T-helper 1 cell treated with Interleukin-12 subunit alpha and Interleukin-12 subunit beta and Interleukin-4 antibody, amounts not matched to agents 30 μg/mL and 1 μg/mL, for 36 hours (primary cell): ENCODE data around the gene CXCL9.
"Not testable (repeated sequence)": the region's sequence is repeated elsewhere in the genome, so short reads cannot be mapped to it uniquely, and the experiment has no call there.

Experiments used
- H3K27ac Mint-ChIP-seq: one replicate; pipeline ENCODE4 v1.8.0; 2021; ENCODE audit warnings: mild to moderate bottlenecking, mixed read lengths
- H3K27me3 Mint-ChIP-seq: one replicate; pipeline ENCODE4 v1.8.0; 2021; ENCODE audit warnings: low read depth, mixed read lengths
- H3K36me3 Mint-ChIP-seq: one replicate; pipeline ENCODE4 v1.8.0; 2021; ENCODE audit warnings: low read depth, mixed read lengths
- H3K4me1 Mint-ChIP-seq: one replicate; pipeline ENCODE4 v1.8.0; 2021; ENCODE audit warnings: low read depth, mixed read lengths
- H3K4me3 Mint-ChIP-seq: one replicate; pipeline ENCODE4 v1.8.0; 2021; ENCODE audit warnings: mild to moderate bottlenecking, moderate library complexity, mixed read lengths
- H3K9me3 Mint-ChIP-seq: one replicate; pipeline ENCODE4 v1.8.0; 2021; ENCODE audit warnings: mixed read lengths

CXCL9 gene

GRCh38 chr4:76007089-76007862, at the start of gene CXCL9:
Gene CXCL9, minus strand, starts transcription at chr4:76007509. Its CDS starts 60 bp downstream, at chr4:76007449.
- H3K4me3 Mint-ChIP-seq: no peak within 1 kb of the TSS
- H3K4me1 Mint-ChIP-seq: peaks cover 15% of the 10 kb centered on the region
- H3K9me3 Mint-ChIP-seq: no peaks in the 10 kb centered on the region
- H3K36me3 Mint-ChIP-seq: no peaks in the 10 kb centered on the region
- H3K27ac Mint-ChIP-seq: no peak within 1 kb of the TSS
- H3K27me3 Mint-ChIP-seq: no peaks in the 10 kb centered on the region

- H3K4me1 Mint-ChIP-seq: peaks cover 45% of the 10 kb centered on the region
- peak overlapping the region; percentile 39 for H3K27ac Mint-ChIP-seq
- H3K27me3 Mint-ChIP-seq: no peaks in the 10 kb centered on the region
- no peaks in the 10 kb centered on the region for H3K9me3 Mint-ChIP-seq
- peak overlapping the region; percentile 25 for H3K4me3 Mint-ChIP-seq
- H3K36me3 Mint-ChIP-seq: no peaks in the 10 kb centered on the region
Observed at GRCh38 chr4:76055421-76055820, 48.1 kb upstream of the CXCL9 start.

GRCh38 chr4:76055016-76055415, 47.7 kb upstream of the CXCL9 start:
- peak overlapping the region; percentile 39 for H3K27ac Mint-ChIP-seq
- peak overlapping the region; percentile 25 for H3K4me3 Mint-ChIP-seq
- H3K9me3 Mint-ChIP-seq: no peaks in the 10 kb centered on the region
- no peaks in the 10 kb centered on the region for H3K36me3 Mint-ChIP-seq
- peaks cover 42% of the 10 kb centered on the region for H3K4me1 Mint-ChIP-seq
- H3K27me3 Mint-ChIP-seq: no peaks in the 10 kb centered on the region

GRCh38 chr4:76053730-76054129, 46.4 kb upstream of the CXCL9 start:
- no peak overlapping the region for H3K4me3 Mint-ChIP-seq

GRCh38 chr4:76050560-76051050, 43.3 kb upstream of the CXCL9 start:
- H3K27me3 Mint-ChIP-seq, H3K9me3 Mint-ChIP-seq, H3K36me3 Mint-ChIP-seq, H3K4me3 Mint-ChIP-seq, H3K27ac Mint-ChIP-seq: not testable (repeated sequence)
- H3K4me1 Mint-ChIP-seq: peaks cover 13% of the 10 kb centered on the region

More at GRCh38 chr4:76053730-76054129, 46.4 kb upstream of the CXCL9 start:
- no peak overlapping the region for H3K27ac Mint-ChIP-seq
- H3K9me3 Mint-ChIP-seq: no peaks in the 10 kb centered on the region
- H3K36me3 Mint-ChIP-seq: no peaks in the 10 kb centered on the region
- H3K27me3 Mint-ChIP-seq: no peaks in the 10 kb centered on the region
- peaks cover 32% of the 10 kb centered on the region for H3K4me1 Mint-ChIP-seq

GRCh38 chr4:76049860-76050416, 42.6 kb upstream of the CXCL9 start:
- not testable (repeated sequence) for H3K27ac Mint-ChIP-seq, H3K9me3 Mint-ChIP-seq, H3K36me3 Mint-ChIP-seq, H3K27me3 Mint-ChIP-seq, H3K4me1 Mint-ChIP-seq, H3K4me3 Mint-ChIP-seq

- peak overlapping the region; percentile 0 for H3K27ac Mint-ChIP-seq
- H3K4me1 Mint-ChIP-seq, H3K27me3 Mint-ChIP-seq, H3K36me3 Mint-ChIP-seq, H3K4me3 Mint-ChIP-seq, H3K9me3 Mint-ChIP-seq: not testable (repeated sequence)
Observed at GRCh38 chr4:76044686-76045085, 37.4 kb upstream of the CXCL9 start.

- not testable (repeated sequence) for H3K4me1 Mint-ChIP-seq, H3K9me3 Mint-ChIP-seq, H3K27ac Mint-ChIP-seq, H3K36me3 Mint-ChIP-seq, H3K4me3 Mint-ChIP-seq, H3K27me3 Mint-ChIP-seq
Observed at GRCh38 chr4:76043306-76043705, 36.0 kb upstream of the CXCL9 start.

GRCh38 chr4:76042241-76042998, 35.1 kb upstream of the CXCL9 start:
- not testable (repeated sequence) for H3K27me3 Mint-ChIP-seq, H3K27ac Mint-ChIP-seq, H3K4me3 Mint-ChIP-seq, H3K4me1 Mint-ChIP-seq, H3K9me3 Mint-ChIP-seq, H3K36me3 Mint-ChIP-seq

GRCh38 chr4:76036855-76037254, 29.5 kb upstream of the CXCL9 start:
- Mint-ChIP-seq H3K27ac (no peak overlapping the region), H3K4me1 (peaks cover 4% of the 10 kb centered on the region), H3K27me3 (no peaks in the 10 kb centered on the region), H3K36me3 (no peaks in the 10 kb centered on the region), H3K9me3 (no peaks in the 10 kb centered on the region), H3K4me3 (no peak overlapping the region)

GRCh38 chr4:76035799-76036380, 28.6 kb upstream of the CXCL9 start, which contains the start of gene CXCL11:
Gene CXCL11, minus strand, starts transcription at chr4:76036070. Its CDS starts 83 bp downstream, at chr4:76035987.
- Mint-ChIP-seq H3K27me3 (peaks cover 5% of the 10 kb centered on the region), H3K9me3 (no peaks in the 10 kb centered on the region), H3K36me3 (no peaks in the 10 kb centered on the region), H3K27ac (no peak within 1 kb of the TSS), H3K4me3 (no peak within 1 kb of the TSS), H3K4me1 (peaks cover 2% of the 10 kb centered on the region)

- Mint-ChIP-seq H3K4me1 (peaks cover 2% of the 10 kb centered on the region), H3K36me3 (no peaks in the 10 kb centered on the region), H3K27ac (no peak overlapping the region), H3K27me3 (peaks cover 10% of the 10 kb centered on the region), H3K9me3 (no peaks in the 10 kb centered on the region), H3K4me3 (no peak overlapping the region)
Observed at GRCh38 chr4:76035141-76035540, 27.8 kb upstream of the CXCL9 start.

- Mint-ChIP-seq H3K27me3 (peaks cover 10% of the 10 kb centered on the region), H3K27ac (no peak overlapping the region), H3K9me3 (no peaks in the 10 kb centered on the region), H3K36me3 (peaks cover 6% of the 10 kb centered on the region), H3K4me1 (peaks cover 22% of the 10 kb centered on the region), H3K4me3 (no peak overlapping the region)
Observed at GRCh38 chr4:76029300-76029699, 22.0 kb upstream of the CXCL9 start.

- no peak overlapping the region for H3K27ac Mint-ChIP-seq
Observed at GRCh38 chr4:76028350-76028765, 21.0 kb upstream of the CXCL9 start.

More at GRCh38 chr4:76028350-76028765, 21.0 kb upstream of the CXCL9 start:
- peaks cover 10% of the 10 kb centered on the region for H3K27me3 Mint-ChIP-seq
- H3K9me3 Mint-ChIP-seq: no peaks in the 10 kb centered on the region
- peak overlapping the region; percentile 7 for H3K4me3 Mint-ChIP-seq
- H3K4me1 Mint-ChIP-seq: peaks cover 30% of the 10 kb centered on the region
- H3K36me3 Mint-ChIP-seq: peaks cover 6% of the 10 kb centered on the region
